SK-N-MC (cell line): Measurements from ENCODE around the gene TIMP4.

ENCODE experiments used
- EZH2 ChIP-seq: fragments of 200-600 bp; sonication (generic); IDR thresholded peaks from one replicate; pipeline ENCODE4 v1.6.1; 2017; ENCODE audit warnings: antibody characterized with exemption
- FOXP2 ChIP-seq: optimal IDR thresholded peaks from 2 replicates; pipeline ENCODE3; 2011; ENCODE audit warnings: mild to moderate bottlenecking, moderate library complexity; ENCODE audit not compliant: insufficient read depth; ENCODE audit errors: extremely low read length, control extremely low read depth
- POLR2AphosphoS5 ChIP-seq: IDR thresholded peaks from 2 replicates; pipeline ENCODE4 v1.6.1; 2012; ENCODE audit warnings: mild to moderate bottlenecking, low read depth, low read length, borderline replicate concordance

- TF ChIP-seq EZH2 = no peak
- no peak for TF ChIP-seq POLR2AphosphoS5
- TF ChIP-seq FOXP2 = no peak
These were observed 10.3 kb downstream of the TIMP4 start for GRCh38 chr3:12148183-12148940.
